GM11168 (cell line): ENCODE data around the gene FGF19.

Experiments
- in situ Hi-C: fragments of 300-500 bp; cut with MboI; formaldehyde crosslinking; loops from one replicate; pipeline ENCODE4 v1.12.0; 2022; ENCODE audit warnings: low sequenced_read_pairs; ENCODE audit not compliant: unreplicated experiment

FGF19 gene

GRCh38 chr11:69648679-69649575, 54.9 kb downstream of the FGF19 start:
- in situ Hi-C loops, result no loop called here
